SK-N-MC (cell line): Measurements from ENCODE around the gene HS3ST3A1.

ENCODE experiments used
- DNase-seq: peaks from one replicate; pipeline ENCODE4 v3.0.0-alpha.2; 2011; ENCODE audit warnings: low read depth, low spot score
- H3K27ac ChIP-seq: fragments of 200-600 bp; sonication (generic); 2 replicates; pipeline ENCODE4 v1.5.1; 2016; ENCODE audit warnings: mixed run types
- H3K36me3 ChIP-seq: fragments of 200-600 bp; sonication (generic); 2 replicates; pipeline ENCODE4 v1.6.1; 2017; ENCODE audit warnings: antibody characterized with exemption, low read length, mixed read lengths; ENCODE audit not compliant: insufficient read depth
- H3K4me3 ChIP-seq: fragments of 200-600 bp; sonication (generic); 2 replicates; pipeline ENCODE4 v1.5.1; 2016
- H3K9ac ChIP-seq: fragments of 200-600 bp; sonication (generic); 2 replicates; pipeline ENCODE4 v1.8.0; 2017; ENCODE audit warnings: mixed run types, mixed read lengths; ENCODE audit not compliant: insufficient read length
- H3K9me3 ChIP-seq: fragments of 200-600 bp; sonication (generic); 2 replicates; pipeline ENCODE4 v1.6.1; 2017; ENCODE audit warnings: low read depth, mild to moderate bottlenecking, antibody characterized with exemption, low read length, moderate library complexity, mixed read lengths
- EZH2 ChIP-seq: fragments of 200-600 bp; sonication (generic); IDR thresholded peaks from one replicate; pipeline ENCODE4 v1.6.1; 2017; ENCODE audit warnings: antibody characterized with exemption
- FOXP2 ChIP-seq: optimal IDR thresholded peaks from 2 replicates; pipeline ENCODE3; 2011; ENCODE audit warnings: mild to moderate bottlenecking, moderate library complexity; ENCODE audit not compliant: insufficient read depth; ENCODE audit errors: extremely low read length, control extremely low read depth
- POLR2AphosphoS5 ChIP-seq: IDR thresholded peaks from 2 replicates; pipeline ENCODE4 v1.6.1; 2012; ENCODE audit warnings: mild to moderate bottlenecking, low read depth, low read length, borderline replicate concordance

The HS3ST3A1 gene

GRCh38 chr17:13601322-13601775, 380 bp downstream of the HS3ST3A1 start:
- Histone ChIP-seq H3K4me3 (no peak overlapping the region), H3K9ac (no peak overlapping the region), H3K27ac (no peak overlapping the region), H3K9me3 (no peaks in the 10 kb centered on the region), H3K36me3 (no peaks in the 10 kb centered on the region)
- TF ChIP-seq POLR2AphosphoS5 (no peak), FOXP2 (no peak), EZH2 (no peak)
- no peak for DNase-seq

GRCh38 chr17:13600475-13601321, 1.0 kb downstream of the HS3ST3A1 start:
- H3K4me3 ChIP-seq, result no peak overlapping the region
- no peaks in the 10 kb centered on the region for H3K36me3 ChIP-seq
- no peak overlapping the region for H3K27ac ChIP-seq
- TF ChIP-seq EZH2 (no peak), POLR2AphosphoS5 (no peak), FOXP2 (no peak)
- no peak for DNase-seq
- no peaks in the 10 kb centered on the region for H3K9me3 ChIP-seq
- no peak overlapping the region for H3K9ac ChIP-seq

DNA sequence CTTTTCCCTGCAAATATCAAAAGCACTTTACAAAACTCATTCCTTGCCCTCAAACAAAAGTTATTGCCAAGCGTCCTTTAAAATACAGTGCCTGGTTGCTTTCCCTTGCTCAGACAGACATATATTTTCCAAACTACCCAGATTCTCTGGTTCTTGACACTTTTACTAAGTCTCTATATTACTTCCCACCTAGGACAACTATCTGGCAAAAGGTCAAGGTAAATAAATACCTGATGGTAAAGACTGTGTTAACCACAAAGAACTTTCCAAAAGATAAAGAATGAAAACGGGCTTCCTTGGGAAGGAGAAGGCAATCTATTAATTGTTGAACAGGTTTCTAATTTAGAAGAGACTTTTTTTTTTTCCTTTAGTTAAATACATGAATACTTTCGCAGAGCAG, 1.9 kb downstream of the HS3ST3A1 start:
- no peak overlapping the region for H3K27ac ChIP-seq
- no peak for TF ChIP-seq EZH2
- TF ChIP-seq POLR2AphosphoS5, result no peak
- no peak for TF ChIP-seq FOXP2
- no peaks in the 10 kb centered on the region for H3K9me3 ChIP-seq
- H3K4me3 ChIP-seq, result no peak overlapping the region
- no peak for DNase-seq
- H3K9ac ChIP-seq, result no peak overlapping the region
- H3K36me3 ChIP-seq, result no peaks in the 10 kb centered on the region

GRCh38 chr17:13599168-13599577, 2.6 kb downstream of the HS3ST3A1 start:
- no peak for DNase-seq
- H3K36me3 ChIP-seq, result no peaks in the 10 kb centered on the region
- H3K9me3 ChIP-seq, result no peaks in the 10 kb centered on the region
- no peak overlapping the region for H3K4me3 ChIP-seq
- TF ChIP-seq EZH2 (peak; percentile 41), POLR2AphosphoS5 (no peak), FOXP2 (no peak)
- H3K9ac ChIP-seq, result no peak overlapping the region
- no peak overlapping the region for H3K27ac ChIP-seq

DNA sequence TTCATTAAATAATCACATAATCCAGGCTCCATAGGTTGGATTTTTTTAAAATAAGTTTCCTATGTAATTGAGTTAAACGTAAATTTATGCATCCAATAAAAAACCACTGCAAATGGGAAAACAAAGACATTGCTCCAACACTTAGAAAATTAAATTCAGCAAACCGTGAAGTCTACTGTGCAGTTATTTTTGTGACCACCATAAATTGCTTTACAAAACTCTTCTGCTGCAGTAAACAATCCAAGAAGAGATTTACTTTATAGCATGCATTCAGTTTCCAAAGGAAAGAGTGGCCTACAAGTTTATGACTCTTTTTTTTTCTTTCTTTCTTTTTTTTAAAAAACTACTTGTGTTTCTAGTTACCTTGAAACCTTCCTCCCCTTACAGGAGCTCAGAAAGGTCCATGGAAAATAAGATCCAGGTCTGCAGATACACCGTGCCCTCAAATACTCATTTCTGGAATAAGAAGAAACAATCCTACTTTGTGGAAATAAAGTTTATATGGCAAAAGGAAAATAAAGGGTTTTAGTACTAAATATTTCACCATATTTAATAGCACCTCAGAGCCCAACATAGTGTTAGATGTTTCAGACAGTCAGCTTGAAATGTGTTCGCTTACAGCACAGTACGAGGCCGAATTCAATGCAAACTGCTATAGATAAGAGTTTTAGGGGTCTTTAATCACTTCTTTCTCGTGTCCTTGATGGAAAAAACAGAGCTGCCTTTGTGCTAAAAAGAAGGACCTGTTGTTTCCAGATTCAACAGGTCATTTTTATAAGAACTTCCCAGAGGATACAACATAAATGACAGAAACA, 3.2 kb downstream of the HS3ST3A1 start:
- Histone ChIP-seq H3K4me3 (no peak overlapping the region), H3K9me3 (no peaks in the 10 kb centered on the region), H3K9ac (no peak overlapping the region), H3K36me3 (no peaks in the 10 kb centered on the region), H3K27ac (no peak overlapping the region)
- DNase-seq, result no peak
- TF ChIP-seq FOXP2, result no peak

- Histone ChIP-seq H3K4me3 (no peak overlapping the region), H3K9ac (no peak overlapping the region), H3K27ac (no peak overlapping the region), H3K9me3 (no peaks in the 10 kb centered on the region), H3K36me3 (no peaks in the 10 kb centered on the region)
- TF ChIP-seq EZH2 (no peak), FOXP2 (no peak), POLR2AphosphoS5 (no peak)
- no peak for DNase-seq
Measured at GRCh38 chr17:13597723-13598347, 3.9 kb downstream of the HS3ST3A1 start.

DNA sequence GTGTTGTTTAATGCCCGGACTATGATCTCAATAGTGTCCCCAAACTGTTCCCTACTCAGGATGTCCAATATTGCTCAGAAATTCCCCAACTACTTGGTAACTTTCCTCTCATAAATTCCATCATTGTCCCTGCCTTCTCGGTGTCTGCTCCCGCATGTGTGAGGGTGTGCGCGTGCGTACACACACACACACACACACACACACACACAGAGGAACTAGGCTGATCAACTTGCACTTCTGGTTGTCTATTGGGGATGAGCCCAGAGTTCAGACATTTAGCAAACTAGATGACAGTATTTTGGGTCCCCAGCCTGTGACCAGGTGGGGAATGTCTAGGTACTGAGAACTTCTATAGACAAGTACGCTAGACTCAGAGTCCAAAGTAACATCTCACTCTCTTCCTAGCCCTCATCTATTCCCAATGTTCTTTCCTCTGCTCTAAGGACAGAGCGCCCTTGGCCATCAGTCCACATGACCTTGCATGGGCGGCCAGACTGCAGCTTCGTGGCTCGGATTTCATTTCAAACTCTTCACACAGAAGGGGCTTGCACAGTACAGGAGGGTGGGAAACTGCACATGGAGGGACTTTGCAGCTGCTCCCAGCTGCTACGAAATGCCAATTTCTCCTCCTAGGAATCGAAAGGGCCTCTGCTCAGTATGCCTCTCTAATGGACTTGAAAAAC, 5.3 kb downstream of the HS3ST3A1 start:
- Histone ChIP-seq H3K27ac (no peak overlapping the region), H3K4me3 (no peak overlapping the region)

GRCh38 chr17:13595599-13595899, 6.2 kb downstream of the HS3ST3A1 start:
- no peak overlapping the region for H3K4me3 ChIP-seq
- no peaks in the 10 kb centered on the region for H3K36me3 ChIP-seq
- H3K9ac ChIP-seq, result no peak overlapping the region
- TF ChIP-seq POLR2AphosphoS5 (no peak), EZH2 (no peak), FOXP2 (no peak)
- no peak for DNase-seq
- no peak overlapping the region for H3K27ac ChIP-seq
- H3K9me3 ChIP-seq, result no peaks in the 10 kb centered on the region

More for the DNA sequence above, 5.3 kb downstream of the HS3ST3A1 start:
- no peaks in the 10 kb centered on the region for H3K36me3 ChIP-seq
- TF ChIP-seq EZH2 (no peak), POLR2AphosphoS5 (no peak), FOXP2 (no peak)
- no peak for DNase-seq
- no peaks in the 10 kb centered on the region for H3K9me3 ChIP-seq
- H3K9ac ChIP-seq, result no peak overlapping the region
